ENCODE measurements around the gene RAD23A. TPM values are rescaled to one million over a fixed set of nuclear protein-coding genes. Genes with fewer than 3 reads are reported as not detected.

RAD23A gene
- total and polyA plus RNA-seq, 9 of the 15 experiments (the other 6 are each of a cell fraction or from before 2014, with no cell fraction given): 9.5 to 181 (median 101) TPM

- TF ChIP-seq MGA (IDR thresholded peaks at IDR 0.05): no peak
- no peak for TF ChIP-seq NUFIP1 (IDR thresholded peaks at IDR 0.05; ENCODE audit: partially characterized antibody)
- no peak for TF ChIP-seq DLX4 (CRISPR knock-in tag; IDR thresholded peaks at IDR 0.05)
Observed at GRCh38 chr19:12938779-12939601, 6.7 kb upstream of the RAD23A start (continued).

All from K562 (cell line).